GM12873 (cell line): Measurements from ENCODE around the gene CROT.

Experiments used
- CTCF ChIP-seq: IDR thresholded peaks from 2 replicates; pipeline ENCODE4 v1.5.1; 2012; ENCODE audit warnings: low read depth, mild to moderate bottlenecking, moderate library complexity, low read length, control low read depth; ENCODE audit not compliant: insufficient read depth; ENCODE audit errors: missing control alignments

CROT gene

GRCh38 chr7:87435546-87435945 is 90.1 kb downstream of the CROT start:
- TF ChIP-seq CTCF = no peak

GRCh38 chr7:87445897-87446296 is 100.4 kb downstream of the CROT start:
- no peak for TF ChIP-seq CTCF

GRCh38 chr7:87447116-87447635 is 101.7 kb downstream of the CROT start:
- TF ChIP-seq CTCF = no peak

GRCh38 chr7:87448388-87448787 is 102.9 kb downstream of the CROT start:
- no peak for TF ChIP-seq CTCF
